Suprapubic skin (tissue), 4 donors: ENCODE data around the gene CD151.

Experiments
- EP300 ChIP-seq: sonication (generic); formaldehyde crosslinking; IDR thresholded peaks from one replicate; pipeline ENCODE4 v1.6.1; 2017; ENCODE audit warnings: antibody characterized with exemption
- POLR2A ChIP-seq, 2 donors: fragments of 450-650 bp; IDR thresholded peaks; one replicate each; pipeline ENCODE4 v1.6.1; 2017; ENCODE audit warnings: antibody characterized with exemption in 2 of 2, mild to moderate bottlenecking in 2 of 2, moderate library complexity in 2 of 2
- POLR2AphosphoS5 ChIP-seq, 3 donors: sonication (generic); formaldehyde crosslinking; IDR thresholded peaks; one replicate each; pipeline ENCODE4 v1.6.1; 2017; ENCODE audit warnings: antibody characterized with exemption in 3 of 3

DNA sequence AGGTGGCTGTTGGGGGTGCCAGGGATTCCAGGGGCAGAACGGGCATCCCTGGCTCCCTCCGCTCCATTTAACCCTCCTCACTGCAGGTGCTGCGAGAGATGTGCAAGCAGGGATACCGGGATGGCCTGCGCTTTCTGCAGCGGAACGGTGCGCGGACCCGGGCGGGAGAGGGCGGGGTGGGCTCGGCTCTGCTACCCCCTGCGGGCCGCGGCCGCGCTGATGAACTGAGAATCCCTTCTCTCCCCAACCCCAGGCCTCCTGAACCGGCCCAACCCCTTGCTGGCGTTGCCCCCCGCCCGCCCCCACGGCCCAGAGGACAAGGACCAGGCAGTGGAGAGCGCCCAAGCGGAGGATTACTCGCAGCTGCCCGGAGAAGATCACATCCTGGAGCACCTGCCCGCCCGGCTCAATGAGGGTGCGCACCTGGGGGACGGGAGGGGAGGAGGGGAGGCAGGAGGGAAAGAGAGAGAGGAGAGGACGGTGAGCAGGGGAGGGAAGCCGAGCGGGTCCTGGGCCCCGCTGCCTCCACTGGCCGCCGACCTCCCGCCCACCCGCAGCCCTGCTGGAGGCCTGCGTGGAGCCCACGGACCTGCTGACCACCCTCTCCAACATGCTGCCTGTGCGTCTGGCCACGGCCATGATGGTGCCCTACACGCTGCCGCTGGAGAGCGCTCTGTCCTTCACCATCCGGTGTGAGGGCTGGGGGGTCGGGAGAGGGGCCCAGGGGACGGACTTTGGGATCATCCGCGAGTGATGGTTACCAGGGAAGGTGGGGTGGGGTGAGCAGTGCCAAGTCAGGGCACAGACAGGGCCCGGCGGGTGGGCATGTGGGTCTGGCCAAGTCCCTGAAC is 9.1 kb upstream of the CD151 start:
- TF ChIP-seq EP300 = no peak
- TF ChIP-seq POLR2AphosphoS5 (IDR thresholded peaks at IDR 0.05) = no peak
- TF ChIP-seq POLR2A (IDR thresholded peaks at IDR 0.05) = no peak
